ENCODE results near the gene LMAN2. TPM values are rescaled to one million over a fixed set of nuclear protein-coding genes. Genes with fewer than 3 reads are reported as not detected.

The LMAN2 gene
- total RNA-seq, 1 donor from 2014 or later = 166 TPM

DNA sequence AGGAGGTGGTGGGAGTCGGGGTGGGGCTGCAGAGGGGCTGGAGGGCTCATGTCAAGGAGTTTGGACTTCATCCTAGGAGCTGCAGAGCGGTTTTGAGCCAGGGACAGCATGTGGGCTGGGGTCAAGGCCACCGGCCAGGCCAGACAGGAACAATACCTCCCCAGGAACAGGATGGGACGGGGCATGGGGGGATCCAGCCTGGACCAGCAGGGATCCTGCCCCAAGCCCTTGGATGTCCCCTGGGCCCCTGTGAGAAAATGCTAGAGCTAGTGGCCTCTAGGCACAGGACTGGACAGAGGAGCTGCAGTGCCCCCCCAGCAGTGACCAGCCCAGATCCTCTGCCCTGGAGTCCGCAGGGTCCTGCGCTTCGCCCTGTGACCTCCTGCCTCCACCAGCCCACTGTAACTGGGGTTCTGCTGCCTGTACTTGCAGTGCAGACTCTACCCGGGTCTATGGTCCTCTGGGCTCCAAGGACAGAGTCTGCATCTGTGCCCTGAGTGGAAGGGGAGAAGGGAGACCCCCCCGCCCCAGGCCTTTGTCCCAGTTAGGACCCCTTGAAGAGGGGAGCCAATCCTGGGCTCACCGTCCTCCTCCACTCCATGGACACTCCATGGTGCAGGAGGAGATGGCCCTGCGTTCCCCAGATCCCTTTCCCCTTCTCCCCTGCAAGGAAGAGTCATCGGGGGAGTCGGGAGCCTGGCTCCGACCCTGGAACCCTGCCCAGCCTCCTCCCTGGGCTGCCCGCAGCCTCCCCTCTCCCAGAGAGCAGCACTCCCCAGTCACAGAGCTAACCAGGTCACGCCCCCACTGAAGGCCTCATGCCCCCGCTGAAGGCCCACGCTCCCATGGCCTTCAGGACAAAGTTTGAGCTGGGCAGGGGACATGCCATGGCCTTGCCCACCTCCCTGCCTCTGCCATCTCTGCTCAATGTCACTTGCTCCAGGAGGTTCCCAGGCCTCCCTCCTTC lies 36.8 kb downstream of the LMAN2 start:
- Histone ChIP-seq H3K27me3 (no peaks in the 10 kb centered on the region), H3K9me3 (no peaks in the 10 kb centered on the region), H3K4me3 (no peak overlapping the region), H3K36me3 (no peaks in the 10 kb centered on the region), H3K4me1 (peaks cover 25% of the 10 kb centered on the region), H3K27ac (no peak overlapping the region)
- DNase-seq (ENCODE audit: extremely low spot score in 2 of 2) = no peak
- no peak for TF ChIP-seq POLR2A (IDR thresholded peaks at IDR 0.05)
- no peak for TF ChIP-seq POLR2AphosphoS5 (IDR thresholded peaks at IDR 0.05; ENCODE audit: insufficient read depth in 1 of 2, low read depth in 1 of 2)
- TF ChIP-seq, protein P1, sequence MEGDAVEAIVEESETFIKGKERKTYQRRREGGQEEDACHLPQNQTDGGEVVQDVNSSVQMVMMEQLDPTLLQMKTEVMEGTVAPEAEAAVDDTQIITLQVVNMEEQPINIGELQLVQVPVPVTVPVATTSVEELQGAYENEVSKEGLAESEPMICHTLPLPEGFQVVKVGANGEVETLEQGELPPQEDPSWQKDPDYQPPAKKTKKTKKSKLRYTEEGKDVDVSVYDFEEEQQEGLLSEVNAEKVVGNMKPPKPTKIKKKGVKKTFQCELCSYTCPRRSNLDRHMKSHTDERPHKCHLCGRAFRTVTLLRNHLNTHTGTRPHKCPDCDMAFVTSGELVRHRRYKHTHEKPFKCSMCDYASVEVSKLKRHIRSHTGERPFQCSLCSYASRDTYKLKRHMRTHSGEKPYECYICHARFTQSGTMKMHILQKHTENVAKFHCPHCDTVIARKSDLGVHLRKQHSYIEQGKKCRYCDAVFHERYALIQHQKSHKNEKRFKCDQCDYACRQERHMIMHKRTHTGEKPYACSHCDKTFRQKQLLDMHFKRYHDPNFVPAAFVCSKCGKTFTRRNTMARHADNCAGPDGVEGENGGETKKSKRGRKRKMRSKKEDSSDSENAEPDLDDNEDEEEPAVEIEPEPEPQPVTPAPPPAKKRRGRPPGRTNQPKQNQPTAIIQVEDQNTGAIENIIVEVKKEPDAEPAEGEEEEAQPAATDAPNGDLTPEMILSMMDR (IDR thresholded peaks at IDR 0.05) = no peak
- intact Hi-C loops (cut with DNase I) = loop anchor here (10.0 kb wide), 1 partner anchor 140 kb away; no protein-coding TSS in a partner anchor

DNA sequence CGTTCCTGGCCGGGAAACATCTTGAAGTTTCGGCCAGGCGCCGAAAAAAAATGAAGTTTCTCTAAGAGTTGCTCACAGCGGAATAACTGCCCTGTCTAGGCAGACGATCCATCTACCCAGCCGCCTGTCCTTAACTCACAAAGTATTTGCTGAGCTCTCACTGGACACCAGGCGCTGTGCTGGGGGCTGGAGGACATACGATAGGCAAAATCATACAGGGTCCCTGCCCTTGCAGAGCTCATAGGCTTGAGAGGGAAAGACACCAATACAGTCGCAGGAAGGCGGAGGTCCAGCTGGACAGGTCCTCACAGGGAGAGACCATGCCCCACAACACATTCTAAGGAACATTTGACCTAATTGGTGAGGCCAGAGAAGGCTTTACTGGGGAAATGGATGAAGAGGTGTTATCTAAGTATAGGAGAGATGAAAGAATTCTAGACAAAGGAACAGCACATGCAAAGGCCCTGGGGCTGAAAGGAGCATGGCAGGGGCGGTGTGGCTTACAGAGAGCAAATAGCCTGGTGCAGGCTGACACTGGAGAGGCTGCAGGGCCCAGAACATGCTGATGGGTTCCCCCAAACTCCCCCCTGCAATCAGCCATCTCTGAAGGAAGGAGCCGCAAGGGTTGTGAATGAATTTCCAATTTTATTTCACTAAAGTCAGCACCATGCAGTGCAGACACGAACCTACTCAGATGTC lies 37.8 kb downstream of the LMAN2 start:
- no peak overlapping the region for H3K4me3 ChIP-seq
- H3K27me3 ChIP-seq = no peaks in the 10 kb centered on the region
- no peak for DNase-seq (ENCODE audit: extremely low spot score in 2 of 2)
- no peaks in the 10 kb centered on the region for H3K9me3 ChIP-seq
- H3K4me1 ChIP-seq = peaks cover 25% of the 10 kb centered on the region
- intact Hi-C loops (cut with DNase I) = loop anchor here (2.0 to 10.0 kb wide), 2 partner anchors 141 to 183 kb away; partner anchors contain the start of gene PDLIM7
- H3K36me3 ChIP-seq = no peaks in the 10 kb centered on the region
- no peak for TF ChIP-seq POLR2A (IDR thresholded peaks at IDR 0.05)
- no peak for TF ChIP-seq POLR2AphosphoS5 (IDR thresholded peaks at IDR 0.05; ENCODE audit: insufficient read depth in 1 of 2, low read depth in 1 of 2)
- TF ChIP-seq, protein P1 (IDR thresholded peaks at IDR 0.05) = no peak
- H3K27ac ChIP-seq = no peak overlapping the region

DNA sequence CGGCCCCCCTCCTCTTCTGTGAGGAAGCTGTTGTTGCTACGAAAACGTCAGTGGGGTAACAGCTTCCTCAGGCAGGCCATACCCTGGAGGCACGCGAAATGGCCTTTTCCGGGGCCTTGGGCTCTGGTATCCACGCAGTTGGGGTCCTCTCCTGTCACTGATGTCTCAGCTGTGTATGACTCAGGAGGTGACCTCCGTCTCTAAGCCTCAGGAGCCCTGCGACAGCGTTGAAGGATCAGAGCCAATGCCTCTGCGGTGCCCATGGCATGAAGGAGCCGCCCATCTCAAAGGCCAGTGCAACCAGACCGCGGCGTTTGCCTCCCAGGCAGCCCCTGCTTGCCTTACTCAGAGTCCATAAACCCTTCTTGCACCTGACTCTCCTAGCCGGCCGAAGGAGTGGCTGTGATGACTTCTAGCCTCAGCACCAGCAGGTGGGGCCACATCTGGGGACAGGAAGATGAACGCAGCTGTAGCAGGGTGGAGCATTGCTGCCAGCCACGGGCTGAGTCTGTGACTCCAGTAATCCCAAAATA lies 38.8 kb downstream of the LMAN2 start:
- TF ChIP-seq, protein P1 (IDR thresholded peaks at IDR 0.05) = no peak
- TF ChIP-seq POLR2AphosphoS5 (IDR thresholded peaks at IDR 0.05; ENCODE audit: insufficient read depth in 1 of 2, low read depth in 1 of 2) (no peak), POLR2A (IDR thresholded peaks at IDR 0.05) (no peak)
- intact Hi-C loops (cut with DNase I) = loop anchor here (2.0 to 10.0 kb wide), 2 partner anchors 142 to 184 kb away; partner anchors contain the start of gene PDLIM7
- Histone ChIP-seq H3K27ac (no peak overlapping the region), H3K9me3 (no peaks in the 10 kb centered on the region), H3K4me3 (peak overlapping the region; percentile 44 to 48), H3K27me3 (no peaks in the 10 kb centered on the region), H3K36me3 (no peaks in the 10 kb centered on the region), H3K4me1 (peaks cover 25% of the 10 kb centered on the region)
- no peak for DNase-seq (ENCODE audit: extremely low spot score in 2 of 2)

DNA sequence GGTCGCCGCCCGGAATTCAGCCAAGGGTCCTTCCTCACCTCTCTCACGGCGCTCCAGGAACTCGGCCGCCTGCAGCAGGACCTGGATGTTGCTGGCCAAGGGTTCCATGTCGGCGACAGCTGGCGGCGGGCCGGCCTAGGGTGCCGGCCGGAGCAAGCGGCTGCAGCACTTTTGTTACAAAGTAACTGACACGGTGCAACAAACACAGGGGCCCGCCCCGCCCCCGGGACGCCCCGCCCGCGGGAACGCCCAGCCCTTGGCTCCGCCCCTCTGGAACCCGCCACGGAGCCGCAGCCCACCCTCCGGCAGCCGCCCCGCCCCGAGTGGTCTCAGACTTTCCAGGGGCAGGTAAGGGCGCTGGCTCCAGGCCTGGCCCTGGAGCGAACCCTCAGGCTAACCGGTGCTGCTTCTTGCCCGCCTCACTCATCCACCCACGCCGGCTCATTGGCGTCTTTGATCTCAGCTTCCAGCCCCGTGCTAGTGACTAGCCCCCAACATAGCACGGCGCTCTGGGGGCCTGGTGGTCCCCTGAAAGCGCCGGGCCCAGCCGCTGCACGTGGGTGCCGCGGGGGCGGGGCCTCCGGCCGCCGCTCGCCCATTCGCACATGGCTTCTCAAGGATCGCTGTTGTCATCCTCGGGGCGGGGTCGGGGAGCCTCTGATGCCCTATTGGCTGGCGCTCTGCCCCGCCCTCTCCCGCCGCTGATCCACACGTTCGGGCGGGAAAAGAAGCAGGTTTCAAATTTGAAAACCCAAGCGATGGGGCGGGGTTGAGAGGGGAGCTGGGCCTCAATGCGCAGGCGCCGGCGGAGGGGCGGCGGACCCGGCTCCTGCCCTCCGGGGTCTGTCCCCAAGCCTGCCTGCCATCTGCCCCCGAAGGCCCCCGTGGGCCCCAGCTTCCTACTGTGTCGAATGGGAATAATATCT lies 39.5 kb downstream of the LMAN2 start, which contains the start of gene MXD3:
TSS of gene MXD3 (minus strand) at position 176 of the 926 bp plus-strand sequence. CDS start at position 108, 68 bp downstream.
- no peaks in the 10 kb centered on the region for H3K36me3 ChIP-seq
- intact Hi-C loops (cut with DNase I) = loop anchor here (2.0 to 10.0 kb wide), 2 partner anchors 143 to 185 kb away; partner anchors contain the start of gene PDLIM7
- H3K27me3 ChIP-seq = no peaks in the 10 kb centered on the region
- H3K27ac ChIP-seq = no peak within 1 kb of the TSS
- no peak for DNase-seq (ENCODE audit: extremely low spot score in 2 of 2)
- no peak for TF ChIP-seq POLR2A (IDR thresholded peaks at IDR 0.05)
- TF ChIP-seq POLR2AphosphoS5 (IDR thresholded peaks at IDR 0.05; ENCODE audit: insufficient read depth in 1 of 2, low read depth in 1 of 2) = peak in 1 of 2 donors; percentile 37
- peak within 1 kb of the TSS; percentile 44 to 48 for H3K4me3 ChIP-seq
- no peaks in the 10 kb centered on the region for H3K9me3 ChIP-seq
- H3K4me1 ChIP-seq = peaks cover 25% of the 10 kb centered on the region
